HG02981 (cell line): ENCODE measurements around the gene PAGR1.
"Not testable (repeated sequence)": the region's sequence is repeated elsewhere in the genome, so short reads cannot be mapped to it uniquely, and the experiment has no call there.

Experiments
- ATAC-seq: cut with Tn5 transposase; IDR thresholded peaks from one replicate; pipeline ENCODE4 v1.9.1; 2021; ENCODE audit warnings: mild to moderate bottlenecking, moderate library complexity; ENCODE audit not compliant: unreplicated experiment

The PAGR1 gene

GRCh38 chr16:29862383-29862883 is 46.5 kb downstream of the PAGR1 start:
- ATAC-seq = peak; percentile 3

- ATAC-seq = peak; percentile 91
These were observed 47.1 kb downstream of the PAGR1 start, which contains the start of gene CDIPT for GRCh38 chr16:29862884-29863668. CDIPT (minus strand) TSS chr16:29863226; CDS start chr16:29862857, 369 bp downstream.

GRCh38 chr16:29863669-29863984 is 47.7 kb downstream of the PAGR1 start:
- no peak for ATAC-seq

GRCh38 chr16:29864205-29864604 is 48.3 kb downstream of the PAGR1 start:
- no peak for ATAC-seq

- ATAC-seq = no peak
These were observed 52.6 kb downstream of the PAGR1 start for GRCh38 chr16:29868396-29869009.

- not testable (repeated sequence) for ATAC-seq
These were observed 53.1 kb downstream of the PAGR1 start for GRCh38 chr16:29869067-29869466.
